ENCODE measurements around the gene MBOAT1.
A peak's percentile ranks its signal among the peaks of the same experiment; 100 is the strongest.

MBOAT1 gene

GRCh38 chr6:20233007-20233730 lies 20.9 kb upstream of the MBOAT1 start:
- DNase-seq, result no peak

- DNase-seq, result no peak
Observed at GRCh38 chr6:20232188-20232587, 19.9 kb upstream of the MBOAT1 start.

GRCh38 chr6:20230401-20231119 lies 18.3 kb upstream of the MBOAT1 start:
- DNase-seq, result no peak

GRCh38 chr6:20229881-20230280 lies 17.6 kb upstream of the MBOAT1 start:
- DNase-seq, result no peak

GRCh38 chr6:20227350-20227749 lies 15.1 kb upstream of the MBOAT1 start:
- DNase-seq, result no peak

- no peak for DNase-seq
Observed at GRCh38 chr6:20223141-20223540, 10.9 kb upstream of the MBOAT1 start.

GRCh38 chr6:20221421-20221820 lies 9.2 kb upstream of the MBOAT1 start:
- DNase-seq, result no peak

- no peak for DNase-seq
Observed at GRCh38 chr6:20220359-20220758, 8.1 kb upstream of the MBOAT1 start.

- DNase-seq, result no peak
Observed at GRCh38 chr6:20217891-20218290, 5.6 kb upstream of the MBOAT1 start.

- DNase-seq, result no peak
Observed at GRCh38 chr6:20217324-20217855, 5.1 kb upstream of the MBOAT1 start.

- no peak for DNase-seq
Observed at GRCh38 chr6:20215310-20215709, 3.0 kb upstream of the MBOAT1 start.

- DNase-seq, result peak in 1 of 2 donors; percentile 27
Observed at GRCh38 chr6:20213271-20213798, 1.1 kb upstream of the MBOAT1 start.

- peak; percentile 41 to 63 for DNase-seq
Observed at GRCh38 chr6:20211941-20212391, 303 bp downstream of the MBOAT1 start.

- DNase-seq, result peak in 1 of 2 donors; percentile 19
Observed at GRCh38 chr6:20211037-20211940, 980 bp downstream of the MBOAT1 start.

GRCh38 chr6:20210158-20210557 lies 2.1 kb downstream of the MBOAT1 start:
- no peak for DNase-seq

- DNase-seq, result no peak
Observed at GRCh38 chr6:20208687-20209378, 3.4 kb downstream of the MBOAT1 start.

GRCh38 chr6:20207088-20207418 lies 5.2 kb downstream of the MBOAT1 start:
- no peak for DNase-seq

- DNase-seq, result peak in 1 of 2 donors; percentile 32
Observed at GRCh38 chr6:20205722-20206161, 6.5 kb downstream of the MBOAT1 start.

GRCh38 chr6:20204512-20204894 lies 7.8 kb downstream of the MBOAT1 start:
- no peak for DNase-seq

GRCh38 chr6:20203561-20204511 lies 8.4 kb downstream of the MBOAT1 start:
- DNase-seq, result no peak

GRCh38 chr6:20202699-20203302 lies 9.5 kb downstream of the MBOAT1 start:
- no peak for DNase-seq
